Mesenchymal stem cell (in vitro differentiated cells and primary cell): Measurements from ENCODE around the gene NPPA.

Source experiments
- DNase-seq: peaks from one replicate; pipeline ENCODE4 v3.0.0-alpha.2; 2013
- H2AFZ ChIP-seq: one replicate; pipeline ENCODE4 v1.6.1; 2013; ENCODE audit warnings: low read depth, mild to moderate bottlenecking, control low read depth, inconsistent platforms, low read length, moderate library complexity
- H2AK5ac ChIP-seq: 2 replicates; pipeline ENCODE4 v1.6.1; 2013; ENCODE audit warnings: low read length, moderate library complexity, mild to moderate bottlenecking, inconsistent platforms; ENCODE audit not compliant: severe bottlenecking
- H2BK120ac ChIP-seq: one replicate; pipeline ENCODE4 v1.6.1; 2013; ENCODE audit warnings: low read depth, mild to moderate bottlenecking, inconsistent platforms, low read length, moderate library complexity
- H2BK12ac ChIP-seq, 2 experiments: one replicate each; pipeline ENCODE4 v1.6.1; 2013; ENCODE audit warnings: inconsistent platforms in 2 of 2, low read length in 2 of 2, mild to moderate bottlenecking in 2 of 2, moderate library complexity in 2 of 2, control low read depth in 1 of 2
- H2BK15ac ChIP-seq: one replicate; pipeline ENCODE4 v1.6.1; 2013; ENCODE audit warnings: mild to moderate bottlenecking, low read depth, inconsistent platforms; ENCODE audit not compliant: poor library complexity, severe bottlenecking
- H2BK5ac ChIP-seq: 2 replicates; pipeline ENCODE4 v1.6.1; 2013; ENCODE audit warnings: low read depth, mild to moderate bottlenecking, low read length, control low read depth, inconsistent platforms; ENCODE audit not compliant: poor library complexity, severe bottlenecking
- H3K14ac ChIP-seq, 2 experiments: one replicate each; pipeline ENCODE4 v1.6.1; 2013; ENCODE audit warnings: inconsistent platforms in 2 of 2, low read length in 2 of 2, control low read depth in 1 of 2, mild to moderate bottlenecking in 1 of 2, moderate library complexity in 1 of 2
- H3K18ac ChIP-seq, 2 experiments: one replicate each; pipeline ENCODE4 v1.6.1; 2013; ENCODE audit warnings: inconsistent platforms in 2 of 2, low read length in 2 of 2, control low read depth in 1 of 2, low read depth in 1 of 2, mild to moderate bottlenecking in 1 of 2
- H3K23ac ChIP-seq, 2 experiments: one replicate each; pipeline ENCODE4 v1.6.1; 2013; ENCODE audit warnings: inconsistent platforms in 2 of 2, low read length in 2 of 2, mild to moderate bottlenecking in 2 of 2, moderate library complexity in 2 of 2, control low read depth in 1 of 2
- H3K27ac ChIP-seq: 2 replicates; pipeline ENCODE4 v1.5.1; 2013; ENCODE audit warnings: mild to moderate bottlenecking, moderate library complexity, low read length, control low read depth, inconsistent platforms; ENCODE audit not compliant: poor library complexity, severe bottlenecking
- H3K27me3 ChIP-seq, 2 experiments: 2 replicates each; pipeline versions ENCODE4 v1.6.1 to v1.7.0; 2013; ENCODE audit warnings: low read length in 2 of 2, mild to moderate bottlenecking in 2 of 2, moderate library complexity in 2 of 2, control low read depth in 1 of 2, inconsistent platforms in 1 of 2; ENCODE audit not compliant: control insufficient read depth in 1 of 2, insufficient read depth in 1 of 2
- H3K36me3 ChIP-seq, 2 experiments: 2 replicates each; pipeline versions ENCODE4 v1.6.1 to v1.7.0; 2013; ENCODE audit warnings: low read length in 2 of 2, control low read depth in 1 of 2, inconsistent platforms in 1 of 2, low read depth in 1 of 2, mild to moderate bottlenecking in 1 of 2; ENCODE audit not compliant: insufficient read depth in 2 of 2, control insufficient read depth in 1 of 2
- H3K4ac ChIP-seq, 2 experiments: one replicate each; pipeline ENCODE4 v1.6.1; 2013; ENCODE audit warnings: inconsistent platforms in 2 of 2, low read length in 2 of 2, mild to moderate bottlenecking in 2 of 2, moderate library complexity in 2 of 2, control low read depth in 1 of 2, low read depth in 1 of 2
- H3K4me1 ChIP-seq: 2 replicates; pipeline ENCODE4 v1.6.1; 2013; ENCODE audit warnings: low read depth, low read length, control low read depth; ENCODE audit not compliant: control insufficient read depth, insufficient read depth
- H3K4me2 ChIP-seq: 2 replicates; pipeline ENCODE4 v1.6.1; 2013; ENCODE audit warnings: low read length, mild to moderate bottlenecking, inconsistent platforms; ENCODE audit not compliant: poor library complexity, severe bottlenecking
- H3K4me3 ChIP-seq, 2 experiments: 2 replicates each; pipeline versions ENCODE4 v1.5.1 to v1.7.0; 2013; ENCODE audit warnings: low read length in 2 of 2, mild to moderate bottlenecking in 2 of 2, control low read depth in 1 of 2, low read depth in 1 of 2; ENCODE audit not compliant: insufficient read depth in 1 of 2
- H3K79me1 ChIP-seq: replicated peaks from 2 replicates; pipeline ENCODE4 v1.6.1; 2013; ENCODE audit warnings: mild to moderate bottlenecking, control low read depth, low read length, inconsistent platforms; ENCODE audit not compliant: poor library complexity, severe bottlenecking
- H3K9ac ChIP-seq: 2 replicates; pipeline ENCODE4 v1.7.0; 2013; ENCODE audit warnings: mild to moderate bottlenecking, low read length, moderate library complexity
- H3K9me3 ChIP-seq: 2 replicates; pipeline ENCODE4 v1.7.0; 2013; ENCODE audit warnings: mild to moderate bottlenecking, low read length; ENCODE audit not compliant: control insufficient read depth
- H4K8ac ChIP-seq: one replicate; pipeline ENCODE4 v1.6.1; 2013; ENCODE audit warnings: inconsistent platforms, mild to moderate bottlenecking, low read length, moderate library complexity
- H4K91ac ChIP-seq: one replicate; pipeline ENCODE4 v1.6.1; 2013; ENCODE audit warnings: mild to moderate bottlenecking, low read length, inconsistent platforms
- WGBS: methylation state at CpG from one replicate; pipeline ENCODE4 v1.1.7; 2013; ENCODE audit warnings: mixed read lengths; 5-methylcytosine and 5-hydroxymethylcytosine counted together

NPPA gene

DNA sequence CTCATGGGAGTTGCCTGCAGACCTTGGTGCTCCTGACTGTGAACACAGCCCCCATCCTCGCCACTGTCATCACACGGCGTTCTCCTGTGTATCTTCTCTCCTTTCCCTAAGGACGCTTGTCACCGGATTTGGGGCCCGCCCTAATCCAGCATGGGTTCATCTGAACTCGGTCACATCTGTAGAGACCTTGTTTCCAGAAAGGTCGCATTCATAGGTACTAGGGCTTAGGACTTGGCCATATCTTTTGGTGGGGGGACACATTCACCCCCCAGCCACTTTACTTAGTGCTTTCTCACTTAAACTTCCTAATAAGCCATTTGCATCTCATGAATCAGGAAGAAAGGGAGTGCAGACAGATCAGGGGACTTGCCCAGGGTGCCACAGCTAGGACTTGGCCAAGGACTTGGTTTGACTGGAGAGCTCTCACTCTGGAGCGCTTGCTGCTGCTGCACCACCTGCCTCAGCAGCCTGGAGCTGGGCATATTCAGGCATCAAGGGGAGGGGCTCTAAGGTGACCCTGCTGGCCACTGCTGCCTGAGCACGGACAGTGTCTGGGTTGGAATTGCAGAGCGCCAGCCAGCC lies 9.7 kb downstream of the NPPA start:
- Histone ChIP-seq H4K91ac (no peak overlapping the region), H3K18ac (no peak overlapping the region), H3K9me3 (no peaks in the 10 kb centered on the region), H3K14ac (no peak overlapping the region), H3K4me2 (no peak overlapping the region), H2BK120ac (no peak overlapping the region), H3K27me3 (no peaks in the 10 kb centered on the region), H3K36me3 (peaks cover 94 to 100% of the 10 kb centered on the region in 2 experiments), H2AFZ (no peak overlapping the region), H2BK15ac (no peak overlapping the region), H3K4me3 (no peak overlapping the region), H3K9ac (no peak overlapping the region), H2BK5ac (no peak overlapping the region), H3K4me1 (peaks cover 12% of the 10 kb centered on the region), H2AK5ac (no peak overlapping the region), H2BK12ac (no peak overlapping the region), H3K27ac (no peak overlapping the region), H4K8ac (no peak overlapping the region), H3K4ac (no peak overlapping the region), H3K79me1 (peaks cover 22% of the 10 kb centered on the region), H3K23ac (no peak overlapping the region)
- DNase-seq, result no peak
- WGBS, result 88% methylated on average over 11 of the region's 11 CpGs

DNA sequence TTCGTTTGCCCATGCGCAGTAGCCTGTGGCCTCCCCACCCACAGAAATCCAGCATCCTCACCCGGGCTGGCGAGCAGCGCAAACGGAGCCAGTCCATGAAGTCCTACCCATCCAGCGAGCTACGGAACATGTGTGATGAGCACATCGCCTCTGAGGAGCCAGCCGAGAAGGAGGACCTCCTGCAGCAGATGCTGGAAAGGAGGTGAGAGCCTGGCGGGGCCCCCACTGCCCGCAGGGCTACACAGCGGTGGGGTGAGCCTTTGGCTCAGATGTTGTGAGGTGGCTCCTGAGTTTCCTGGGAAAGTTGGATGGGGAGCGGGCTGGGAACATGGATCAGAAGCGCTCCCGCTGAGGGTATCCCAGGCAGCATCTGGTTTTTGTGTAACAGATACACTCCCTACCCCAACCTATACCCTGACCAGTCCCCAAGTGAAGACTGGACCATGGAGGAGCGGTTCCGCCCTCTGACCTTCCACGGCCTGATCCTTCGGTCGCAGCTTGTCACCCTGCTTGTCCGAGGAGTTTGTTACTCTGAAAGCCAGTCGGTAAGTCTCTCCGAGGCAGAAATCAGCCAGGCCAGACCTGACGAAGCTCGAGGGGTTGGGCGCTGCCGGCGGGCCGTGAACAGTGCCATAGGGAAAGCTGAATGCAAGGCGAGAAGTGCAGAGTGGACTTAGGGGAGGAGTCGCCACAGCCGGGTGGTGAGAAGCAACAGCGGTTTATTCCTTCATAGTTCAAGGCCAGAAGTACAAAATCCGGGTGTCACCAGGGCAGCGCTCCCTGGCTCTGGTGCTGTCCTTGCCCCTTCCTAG lies 10.4 kb downstream of the NPPA start:
- H3K18ac ChIP-seq, result no peak overlapping the region
- H2BK5ac ChIP-seq, result no peak overlapping the region
- H3K9ac ChIP-seq, result no peak overlapping the region
- H4K91ac ChIP-seq, result no peak overlapping the region
- no peaks in the 10 kb centered on the region for H3K27me3 ChIP-seq
- H3K27ac ChIP-seq, result no peak overlapping the region
- H2BK12ac ChIP-seq, result no peak overlapping the region
- H2BK15ac ChIP-seq, result no peak overlapping the region
- no peak overlapping the region for H2AFZ ChIP-seq
- no peak overlapping the region for H3K4me2 ChIP-seq
- 95% methylated on average over 34 of the region's 36 CpGs for WGBS
- H3K23ac ChIP-seq, result no peak overlapping the region
- H2BK120ac ChIP-seq, result no peak overlapping the region
- no peak for DNase-seq
- H3K14ac ChIP-seq, result no peak overlapping the region
- H3K36me3 ChIP-seq, result peaks cover 91 to 100% of the 10 kb centered on the region in 2 experiments
- no peak overlapping the region for H3K4me3 ChIP-seq
- H2AK5ac ChIP-seq, result no peak overlapping the region
- peaks cover 8% of the 10 kb centered on the region for H3K4me1 ChIP-seq
- peaks cover 21% of the 10 kb centered on the region for H3K79me1 ChIP-seq
- no peaks in the 10 kb centered on the region for H3K9me3 ChIP-seq
- no peak overlapping the region for H3K4ac ChIP-seq
- no peak overlapping the region for H4K8ac ChIP-seq

DNA sequence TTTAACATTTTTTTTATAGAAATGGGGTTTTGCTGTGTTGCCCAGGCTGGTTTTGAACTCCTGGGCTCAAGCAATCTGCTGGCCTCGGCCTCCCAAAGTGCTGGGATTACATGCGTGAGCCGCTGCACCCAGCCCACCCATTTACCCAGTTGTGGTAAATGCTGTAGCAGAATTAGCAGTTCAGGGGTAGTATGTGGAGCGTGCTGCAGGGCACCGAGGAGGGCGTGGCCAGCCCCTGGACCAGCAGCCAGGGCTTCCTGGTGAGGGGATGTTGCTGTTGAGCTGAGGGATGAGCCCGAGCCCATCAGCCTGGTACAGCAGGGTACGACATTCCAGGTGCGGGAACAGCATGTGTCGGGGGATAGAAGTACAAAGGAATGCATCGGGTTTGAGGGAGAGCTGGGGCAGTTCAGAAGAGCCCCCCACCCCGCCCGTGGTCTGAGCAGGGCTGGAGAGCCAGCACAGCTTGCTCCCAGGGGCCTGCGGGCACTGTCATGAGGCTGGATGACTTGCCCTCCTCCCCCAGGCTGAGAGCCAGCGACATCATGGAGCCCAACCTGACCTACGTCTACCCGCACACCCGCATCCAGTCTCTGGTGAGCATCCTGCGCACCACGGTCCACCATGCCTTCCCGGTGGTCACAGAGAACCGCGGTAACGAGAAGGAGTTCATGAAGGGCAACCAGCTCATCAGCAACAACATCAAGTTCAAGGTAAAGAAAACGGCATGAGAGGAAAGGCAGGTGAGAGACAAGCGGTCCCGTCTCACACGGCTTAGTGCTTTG lies 11.9 kb downstream of the NPPA start:
- Histone ChIP-seq H4K91ac (peak overlapping the region; percentile 6), H3K18ac (no peak overlapping the region), H2BK120ac (no peak overlapping the region), H3K4me1 (no peaks in the 10 kb centered on the region), H2BK15ac (no peak overlapping the region), H3K23ac (no peak overlapping the region), H3K9ac (no peak overlapping the region), H3K14ac (no peak overlapping the region), H2BK12ac (no peak overlapping the region), H3K79me1 (peaks cover 18% of the 10 kb centered on the region), H2AK5ac (no peak overlapping the region), H3K9me3 (no peaks in the 10 kb centered on the region), H3K4me3 (no peak overlapping the region), H2BK5ac (no peak overlapping the region), H3K27me3 (no peaks in the 10 kb centered on the region), H3K27ac (no peak overlapping the region), H3K4ac (no peak overlapping the region), H2AFZ (no peak overlapping the region), H3K36me3 (peaks cover 79 to 96% of the 10 kb centered on the region in 2 experiments), H4K8ac (peak overlapping the region; percentile 12), H3K4me2 (no peak overlapping the region)
- 97% methylated on average over 28 of the region's 28 CpGs for WGBS
- DNase-seq, result no peak

DNA sequence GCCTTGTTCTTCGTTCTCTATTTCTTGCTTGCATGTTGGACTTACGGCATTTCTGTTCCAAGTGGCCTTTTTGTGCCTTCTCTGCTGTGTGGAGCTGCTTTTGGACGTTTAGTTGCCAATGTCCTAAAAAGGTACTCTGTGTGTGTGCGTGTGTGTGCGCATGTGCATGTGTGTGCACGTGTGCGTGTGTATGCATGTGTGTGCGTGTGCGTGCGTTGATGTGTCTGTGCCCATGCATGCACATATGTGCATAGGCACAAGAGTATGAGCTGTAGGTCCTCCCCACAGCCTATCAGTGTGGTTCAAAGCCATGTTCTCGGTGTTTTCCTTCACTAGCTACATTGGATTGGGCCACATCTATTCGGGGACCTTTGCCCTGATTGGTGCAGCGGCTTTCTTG lies 13.7 kb downstream of the NPPA start:
- no peak for DNase-seq
- Histone ChIP-seq H3K27me3 (no peaks in the 10 kb centered on the region), H3K4me3 (no peak overlapping the region), H3K18ac (no peak overlapping the region), H4K8ac (peak overlapping the region; percentile 53), H2BK5ac (no peak overlapping the region), H3K4ac (no peak overlapping the region), H2AK5ac (no peak overlapping the region), H3K27ac (no peak overlapping the region), H4K91ac (no peak overlapping the region), H3K9me3 (no peaks in the 10 kb centered on the region), H3K23ac (no peak overlapping the region), H3K36me3 (peaks cover 75 to 95% of the 10 kb centered on the region in 2 experiments), H3K14ac (no peak overlapping the region), H2AFZ (no peak overlapping the region), H3K4me1 (no peaks in the 10 kb centered on the region), H3K9ac (no peak overlapping the region), H3K4me2 (no peak overlapping the region), H3K79me1 (peaks cover 21% of the 10 kb centered on the region), H2BK120ac (no peak overlapping the region), H2BK12ac (no peak overlapping the region), H2BK15ac (no peak overlapping the region)
- 98% methylated on average over 13 of the region's 13 CpGs for WGBS
